Measurements from ENCODE around the gene TSPAN5.

Gene TSPAN5

DNA sequence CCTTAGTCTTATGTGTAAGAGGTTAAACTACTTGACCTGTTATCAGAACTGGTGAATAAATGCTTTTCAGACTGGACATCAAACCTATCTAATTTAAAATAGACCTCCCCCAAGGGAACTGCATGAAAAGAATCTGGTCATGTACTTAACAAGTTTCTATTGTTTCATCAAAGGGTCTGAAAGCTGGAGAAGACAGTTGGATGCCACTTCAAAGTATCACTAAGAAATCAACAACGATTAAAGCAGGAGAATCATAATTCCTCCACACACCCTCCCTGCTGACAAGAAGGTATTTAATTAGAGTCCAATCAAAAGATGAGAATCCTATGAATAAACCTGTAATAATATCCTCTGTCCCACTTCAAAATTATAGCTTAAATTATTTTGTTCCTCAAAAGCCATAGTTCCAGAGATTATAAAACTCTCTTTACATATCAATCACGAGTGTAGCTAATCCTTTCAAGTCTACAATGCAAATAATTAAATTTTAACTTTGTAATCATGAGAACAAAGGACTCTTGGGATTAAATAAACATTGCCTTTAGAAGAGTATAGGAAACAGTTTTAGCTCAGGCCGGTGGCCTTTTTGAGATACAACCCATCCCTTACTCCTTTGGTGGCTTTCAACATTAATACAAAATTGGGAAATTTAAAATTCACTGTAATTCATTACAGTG is 35.1 kb downstream of the TSPAN5 start:
- H3K4me3 ChIP-seq (ENCODE audit: insufficient read depth, low read length, poor library complexity, severe bottlenecking): no peak overlapping the region
- TF ChIP-seq, protein P1, sequence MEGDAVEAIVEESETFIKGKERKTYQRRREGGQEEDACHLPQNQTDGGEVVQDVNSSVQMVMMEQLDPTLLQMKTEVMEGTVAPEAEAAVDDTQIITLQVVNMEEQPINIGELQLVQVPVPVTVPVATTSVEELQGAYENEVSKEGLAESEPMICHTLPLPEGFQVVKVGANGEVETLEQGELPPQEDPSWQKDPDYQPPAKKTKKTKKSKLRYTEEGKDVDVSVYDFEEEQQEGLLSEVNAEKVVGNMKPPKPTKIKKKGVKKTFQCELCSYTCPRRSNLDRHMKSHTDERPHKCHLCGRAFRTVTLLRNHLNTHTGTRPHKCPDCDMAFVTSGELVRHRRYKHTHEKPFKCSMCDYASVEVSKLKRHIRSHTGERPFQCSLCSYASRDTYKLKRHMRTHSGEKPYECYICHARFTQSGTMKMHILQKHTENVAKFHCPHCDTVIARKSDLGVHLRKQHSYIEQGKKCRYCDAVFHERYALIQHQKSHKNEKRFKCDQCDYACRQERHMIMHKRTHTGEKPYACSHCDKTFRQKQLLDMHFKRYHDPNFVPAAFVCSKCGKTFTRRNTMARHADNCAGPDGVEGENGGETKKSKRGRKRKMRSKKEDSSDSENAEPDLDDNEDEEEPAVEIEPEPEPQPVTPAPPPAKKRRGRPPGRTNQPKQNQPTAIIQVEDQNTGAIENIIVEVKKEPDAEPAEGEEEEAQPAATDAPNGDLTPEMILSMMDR (IDR thresholded peaks at IDR 0.05; ENCODE audit: insufficient read depth, low read length, poor library complexity, severe bottlenecking): no peak
- TF ChIP-seq EZH2phosphoT487 (conservative IDR thresholded peaks at IDR 0.05; ENCODE audit: low read length): no peak
- no peaks in the 10 kb centered on the region for H3F3A ChIP-seq (ENCODE audit: insufficient read depth)
- H3K9me3 ChIP-seq (ENCODE audit: insufficient read depth, low read length): no peaks in the 10 kb centered on the region
- H3K79me2 ChIP-seq (ENCODE audit: insufficient read depth, low read length): no peaks in the 10 kb centered on the region
- no peaks in the 10 kb centered on the region for H3K9me2 ChIP-seq (replicated peaks; ENCODE audit: insufficient read depth, low read length)
- no peak overlapping the region for H2AFZ ChIP-seq (ENCODE audit: low read depth, low read length, severe bottlenecking)
- no peaks in the 10 kb centered on the region for H3K36me3 ChIP-seq (ENCODE audit: low read length)
- no peaks in the 10 kb centered on the region for H4K20me1 ChIP-seq (ENCODE audit: low read depth, low read length)
- H3K27ac ChIP-seq (ENCODE audit: low read depth, low read length): no peak overlapping the region
- no peaks in the 10 kb centered on the region for H3K27me3 ChIP-seq (ENCODE audit: low read length)
- H3K9ac ChIP-seq (ENCODE audit: low read length): no peak overlapping the region
- no peak overlapping the region for H3K4me2 ChIP-seq (ENCODE audit: low read depth, low read length, poor library complexity, severe bottlenecking)

- no peak overlapping the region for H3K27ac ChIP-seq (ENCODE audit: low read depth, low read length)
- no peaks in the 10 kb centered on the region for H3F3A ChIP-seq (ENCODE audit: insufficient read depth)
- no peaks in the 10 kb centered on the region for H3K36me3 ChIP-seq (ENCODE audit: low read length)
- TF ChIP-seq, protein P1 (IDR thresholded peaks at IDR 0.05; ENCODE audit: insufficient read depth, low read length, poor library complexity, severe bottlenecking): no peak
- TF ChIP-seq EZH2phosphoT487 (conservative IDR thresholded peaks at IDR 0.05; ENCODE audit: low read length): no peak
- H2AFZ ChIP-seq (ENCODE audit: low read depth, low read length, severe bottlenecking): no peak overlapping the region
- H3K4me3 ChIP-seq (ENCODE audit: insufficient read depth, low read length, poor library complexity, severe bottlenecking): no peak overlapping the region
- no peaks in the 10 kb centered on the region for H4K20me1 ChIP-seq (ENCODE audit: low read depth, low read length)
- H3K9ac ChIP-seq (ENCODE audit: low read length): no peak overlapping the region
- H3K9me2 ChIP-seq (replicated peaks; ENCODE audit: insufficient read depth, low read length): no peaks in the 10 kb centered on the region
- no peaks in the 10 kb centered on the region for H3K27me3 ChIP-seq (ENCODE audit: low read length)
- H3K79me2 ChIP-seq (ENCODE audit: insufficient read depth, low read length): no peaks in the 10 kb centered on the region
- no peaks in the 10 kb centered on the region for H3K9me3 ChIP-seq (ENCODE audit: insufficient read depth, low read length)
- H3K4me2 ChIP-seq (ENCODE audit: low read depth, low read length, poor library complexity, severe bottlenecking): no peak overlapping the region
Measured at GRCh38 chr4:98620087-98620784, 38.2 kb downstream of the TSPAN5 start.

DNA sequence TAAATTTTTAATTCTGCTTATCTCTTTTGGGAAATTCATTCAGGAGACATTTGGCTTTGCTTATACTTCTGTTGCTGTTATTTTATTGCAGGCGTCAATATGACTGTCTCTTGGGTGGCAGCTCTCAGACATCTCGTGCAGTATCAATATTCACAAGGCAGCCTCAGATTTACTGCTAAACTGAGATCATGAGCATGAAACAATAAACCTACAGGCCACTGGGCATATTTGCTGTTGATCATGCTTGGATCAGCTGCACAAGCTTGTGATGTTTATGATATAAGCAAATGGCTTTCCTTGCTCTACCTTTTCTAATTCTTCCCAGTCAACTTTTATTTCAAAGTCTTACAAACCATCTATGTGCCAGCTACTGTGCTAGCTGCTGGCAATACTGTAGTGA is 39.2 kb downstream of the TSPAN5 start:
- H3K79me2 ChIP-seq (ENCODE audit: insufficient read depth, low read length): no peaks in the 10 kb centered on the region
- H2AFZ ChIP-seq (ENCODE audit: low read depth, low read length, severe bottlenecking): no peak overlapping the region
- H3K9me2 ChIP-seq (replicated peaks; ENCODE audit: insufficient read depth, low read length): no peaks in the 10 kb centered on the region
- no peak overlapping the region for H3K4me3 ChIP-seq (ENCODE audit: insufficient read depth, low read length, poor library complexity, severe bottlenecking)
- H3K9me3 ChIP-seq (ENCODE audit: insufficient read depth, low read length): no peaks in the 10 kb centered on the region
- no peaks in the 10 kb centered on the region for H3K27me3 ChIP-seq (ENCODE audit: low read length)
- TF ChIP-seq EZH2phosphoT487 (conservative IDR thresholded peaks at IDR 0.05; ENCODE audit: low read length): no peak
- TF ChIP-seq, protein P1 (IDR thresholded peaks at IDR 0.05; ENCODE audit: insufficient read depth, low read length, poor library complexity, severe bottlenecking): no peak
- no peak overlapping the region for H3K9ac ChIP-seq (ENCODE audit: low read length)
- H3F3A ChIP-seq (ENCODE audit: insufficient read depth): no peaks in the 10 kb centered on the region
- H3K4me2 ChIP-seq (ENCODE audit: low read depth, low read length, poor library complexity, severe bottlenecking): no peak overlapping the region
- H3K27ac ChIP-seq (ENCODE audit: low read depth, low read length): no peak overlapping the region
- no peaks in the 10 kb centered on the region for H4K20me1 ChIP-seq (ENCODE audit: low read depth, low read length)
- no peaks in the 10 kb centered on the region for H3K36me3 ChIP-seq (ENCODE audit: low read length)

Data from SU-DHL-6 (cell line).